ENCODE results near the gene LAMC3. TPM values are rescaled to one million over a fixed set of nuclear protein-coding genes. Genes with fewer than 3 reads are reported as not detected.

The LAMC3 gene
- polyA plus RNA-seq, 1 donor from 2014 or later, result 0.04 TPM

GRCh38 chr9:130960522-130961378 lies 48.2 kb upstream of the LAMC3 start:
- H3K4me2 ChIP-seq (ENCODE audit: low read length), result no peak overlapping the region
- H3K27ac ChIP-seq (ENCODE audit: low read length), result no peak overlapping the region
- no peak overlapping the region for H3K4me3 ChIP-seq (ENCODE audit: low read length)
- H3K27me3 ChIP-seq (ENCODE audit: insufficient read depth, low read depth, low read length), result no peaks in the 10 kb centered on the region
- no peak for TF ChIP-seq EP300 (conservative IDR thresholded peaks at IDR 0.05; ENCODE audit: poor library complexity, severe bottlenecking)
- H3K9me2 ChIP-seq (ENCODE audit: insufficient read depth, low read length), result no peaks in the 10 kb centered on the region
- H3K36me3 ChIP-seq (ENCODE audit: insufficient read depth, low read length), result no peaks in the 10 kb centered on the region
- no peaks in the 10 kb centered on the region for H3K9me3 ChIP-seq (ENCODE audit: low read length)
- H3K79me2 ChIP-seq (replicated peaks; ENCODE audit: insufficient read depth, low read length), result no peaks in the 10 kb centered on the region
- no peaks in the 10 kb centered on the region for H3F3A ChIP-seq (ENCODE audit: insufficient read depth, low read length, poor library complexity, severe bottlenecking)
- H4K20me1 ChIP-seq (ENCODE audit: insufficient read depth), result no peaks in the 10 kb centered on the region
- H2AFZ ChIP-seq (ENCODE audit: low read depth, low read length), result no peak overlapping the region
- H3K9ac ChIP-seq (ENCODE audit: low read length), result no peak overlapping the region

- Histone ChIP-seq H3K9me2 (ENCODE audit: insufficient read depth, low read length) (no peaks in the 10 kb centered on the region), H3K9me3 (ENCODE audit: low read length) (no peaks in the 10 kb centered on the region), H3F3A (ENCODE audit: insufficient read depth, low read length, poor library complexity, severe bottlenecking) (no peaks in the 10 kb centered on the region), H3K4me3 (ENCODE audit: low read length) (no peak overlapping the region), H3K27me3 (ENCODE audit: insufficient read depth, low read depth, low read length) (no peaks in the 10 kb centered on the region), H3K4me2 (ENCODE audit: low read length) (no peak overlapping the region), H3K9ac (ENCODE audit: low read length) (no peak overlapping the region), H3K27ac (ENCODE audit: low read length) (no peak overlapping the region), H3K36me3 (ENCODE audit: insufficient read depth, low read length) (no peaks in the 10 kb centered on the region), H4K20me1 (ENCODE audit: insufficient read depth) (no peaks in the 10 kb centered on the region), H3K79me2 (replicated peaks; ENCODE audit: insufficient read depth, low read length) (no peaks in the 10 kb centered on the region), H2AFZ (ENCODE audit: low read depth, low read length) (no peak overlapping the region)
- no peak for TF ChIP-seq EZH2 (IDR thresholded peaks at IDR 0.05; ENCODE audit: borderline replicate concordance, insufficient read depth, low read length, poor library complexity, severe bottlenecking)
Observed at GRCh38 chr9:130961511-130962300, 47.3 kb upstream of the LAMC3 start.

DNA sequence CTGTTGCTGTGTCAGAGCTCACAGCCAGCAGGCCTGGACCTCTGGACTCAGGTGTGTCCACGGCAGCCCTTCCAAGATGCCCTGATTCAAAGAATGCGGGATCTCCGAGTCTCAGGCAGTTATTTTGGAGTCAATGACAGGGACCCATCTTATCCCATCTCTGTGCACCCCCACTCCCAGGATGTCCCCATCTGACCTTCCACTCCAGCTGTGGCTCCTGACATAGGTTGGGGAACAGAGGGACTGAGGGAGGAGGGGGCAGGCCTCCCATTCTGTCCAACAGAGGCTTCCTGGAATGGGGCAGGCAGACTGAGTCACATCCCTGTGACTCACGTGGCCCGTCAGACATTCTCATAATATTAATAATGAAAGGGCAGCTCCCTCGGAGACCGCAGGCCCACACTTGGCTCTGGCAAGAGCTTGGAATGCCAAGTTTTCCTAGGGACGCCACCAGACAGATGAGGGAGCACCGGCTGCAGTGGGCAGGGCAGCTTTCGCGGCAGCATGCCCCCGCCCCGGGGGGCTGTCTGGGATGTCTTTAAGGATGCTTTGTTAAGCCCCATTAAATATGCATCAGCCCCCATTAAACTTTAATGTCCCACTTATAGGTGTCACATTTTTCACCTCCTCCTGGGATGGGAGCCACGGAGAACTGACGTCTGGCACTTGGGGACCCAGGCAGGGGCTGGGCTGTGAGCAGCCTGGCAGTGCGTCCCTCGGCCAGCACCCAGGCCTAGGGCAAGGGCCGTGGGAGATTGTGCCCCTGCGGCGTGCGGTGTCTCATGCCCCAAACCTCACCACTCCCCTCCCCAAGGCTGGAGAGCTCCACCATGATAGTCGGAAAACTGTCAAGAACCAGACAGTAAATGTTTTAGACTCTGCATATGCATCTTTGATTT lies 46.3 kb upstream of the LAMC3 start:
- H3K9ac ChIP-seq (ENCODE audit: low read length), result no peak overlapping the region
- H3K9me3 ChIP-seq (ENCODE audit: low read length), result no peaks in the 10 kb centered on the region
- no peak overlapping the region for H3K4me3 ChIP-seq (ENCODE audit: low read length)
- no peak overlapping the region for H3K4me2 ChIP-seq (ENCODE audit: low read length)
- no peak overlapping the region for H2AFZ ChIP-seq (ENCODE audit: low read depth, low read length)
- no peaks in the 10 kb centered on the region for H3K9me2 ChIP-seq (ENCODE audit: insufficient read depth, low read length)
- no peaks in the 10 kb centered on the region for H3K79me2 ChIP-seq (replicated peaks; ENCODE audit: insufficient read depth, low read length)
- H4K20me1 ChIP-seq (ENCODE audit: insufficient read depth), result no peaks in the 10 kb centered on the region
- TF ChIP-seq CTCF (IDR thresholded peaks at IDR 0.05; ENCODE audit: poor library complexity, severe bottlenecking), result no peak
- H3K27me3 ChIP-seq (ENCODE audit: insufficient read depth, low read depth, low read length), result no peaks in the 10 kb centered on the region
- no peaks in the 10 kb centered on the region for H3K36me3 ChIP-seq (ENCODE audit: insufficient read depth, low read length)
- no peak overlapping the region for H3K27ac ChIP-seq (ENCODE audit: low read length)
- H3F3A ChIP-seq (ENCODE audit: insufficient read depth, low read length, poor library complexity, severe bottlenecking), result no peaks in the 10 kb centered on the region

Measured in neural cell (in vitro differentiated cells).